KMS-11 (cell line): ENCODE results near the gene RLF.

Experiments used
- H2AFZ ChIP-seq: fragments of 200-600 bp; sonication (generic); 2 replicates; pipeline ENCODE4 v1.6.1; 2016; ENCODE audit warnings: antibody characterized with exemption, mixed run types, low read depth
- H3K27ac ChIP-seq: fragments of 200-600 bp; sonication (generic); 2 replicates; pipeline ENCODE4 v1.6.1; 2016; ENCODE audit warnings: mild to moderate bottlenecking, mixed run types
- H3K27me3 ChIP-seq: fragments of 200-600 bp; sonication (generic); 2 replicates; pipeline ENCODE4 v1.6.1; 2017; ENCODE audit warnings: mild to moderate bottlenecking, low read depth, mixed run types, moderate library complexity; ENCODE audit not compliant: insufficient read depth
- H3K36me3 ChIP-seq: fragments of 200-600 bp; sonication (generic); 2 replicates; pipeline ENCODE4 v1.6.1; 2017; ENCODE audit warnings: mild to moderate bottlenecking, mixed run types; ENCODE audit not compliant: insufficient read depth
- H3K4me1 ChIP-seq: fragments of 200-600 bp; sonication (generic); 2 replicates; pipeline ENCODE4 v1.6.1; 2016; ENCODE audit warnings: mild to moderate bottlenecking, low read depth, mixed run types; ENCODE audit not compliant: poor library complexity, severe bottlenecking
- H3K4me2 ChIP-seq: fragments of 200-600 bp; sonication (generic); 2 replicates; pipeline ENCODE4 v1.7.0; 2016; ENCODE audit warnings: mild to moderate bottlenecking, mixed run types
- H3K4me3 ChIP-seq: fragments of 200-600 bp; sonication (generic); IDR thresholded peaks from 2 replicates; pipeline ENCODE4 v1.6.1; 2017; ENCODE audit warnings: low read depth, low read length, mixed read lengths; ENCODE audit not compliant: insufficient read depth
- H3K79me2 ChIP-seq: fragments of 200-600 bp; sonication (generic); 2 replicates; pipeline ENCODE4 v1.6.1; 2016; ENCODE audit warnings: low read depth, mixed run types; ENCODE audit not compliant: insufficient read depth
- H3K9ac ChIP-seq: fragments of 200-600 bp; sonication (generic); 2 replicates; pipeline ENCODE4 v1.6.1; 2016; ENCODE audit warnings: mild to moderate bottlenecking, mixed run types
- H4K20me1 ChIP-seq: fragments of 200-600 bp; sonication (generic); 2 replicates; pipeline ENCODE4 v1.6.1; 2016; ENCODE audit warnings: mild to moderate bottlenecking, mixed run types; ENCODE audit not compliant: insufficient read depth
- CTCF ChIP-seq: fragments of 200-600 bp; sonication (generic); conservative IDR thresholded peaks from 2 replicates; pipeline ENCODE4 v1.6.1; 2017; ENCODE audit warnings: low read depth, mild to moderate bottlenecking, antibody characterized with exemption, low read length, moderate library complexity, mixed read lengths

Gene RLF

GRCh38 chr1:40248412-40248811 is 87.2 kb downstream of the RLF start:
- Histone ChIP-seq H3K27me3 (no peaks in the 10 kb centered on the region), H2AFZ (no peak overlapping the region), H3K36me3 (no peaks in the 10 kb centered on the region), H3K27ac (no peak overlapping the region), H4K20me1 (no peaks in the 10 kb centered on the region), H3K9ac (no peak overlapping the region), H3K4me1 (no peaks in the 10 kb centered on the region), H3K79me2 (no peaks in the 10 kb centered on the region), H3K4me3 (no peak overlapping the region), H3K4me2 (no peak overlapping the region)
- TF ChIP-seq CTCF: no peak

- Histone ChIP-seq H3K79me2 (peaks cover 8% of the 10 kb centered on the region), H3K27ac (no peak overlapping the region), H2AFZ (no peak overlapping the region), H3K4me1 (peaks cover 7% of the 10 kb centered on the region), H3K27me3 (no peaks in the 10 kb centered on the region), H3K4me2 (no peak overlapping the region), H3K36me3 (no peaks in the 10 kb centered on the region), H3K9ac (no peak overlapping the region), H4K20me1 (no peaks in the 10 kb centered on the region), H3K4me3 (no peak overlapping the region)
- TF ChIP-seq CTCF: no peak
Measured at GRCh38 chr1:40251456-40251855, 90.3 kb downstream of the RLF start.

- Histone ChIP-seq H3K4me2 (no peak overlapping the region), H3K79me2 (peaks cover 14% of the 10 kb centered on the region), H3K4me3 (no peak overlapping the region), H3K27ac (no peak overlapping the region), H3K36me3 (no peaks in the 10 kb centered on the region), H3K27me3 (no peaks in the 10 kb centered on the region), H4K20me1 (no peaks in the 10 kb centered on the region), H3K4me1 (peaks cover 9% of the 10 kb centered on the region), H3K9ac (no peak overlapping the region), H2AFZ (no peak overlapping the region)
- TF ChIP-seq CTCF: no peak
Measured at GRCh38 chr1:40252601-40253000, 91.4 kb downstream of the RLF start.

GRCh38 chr1:40255231-40255630 is 94.0 kb downstream of the RLF start:
- peaks cover 33% of the 10 kb centered on the region for H3K79me2 ChIP-seq
- no peaks in the 10 kb centered on the region for H3K27me3 ChIP-seq
- H4K20me1 ChIP-seq: no peaks in the 10 kb centered on the region
- no peaks in the 10 kb centered on the region; the same call in 1 of the 2 replicates for H3K36me3 ChIP-seq
- H3K9ac ChIP-seq: no peak overlapping the region
- H2AFZ ChIP-seq: no peak overlapping the region
- no peak overlapping the region for H3K4me3 ChIP-seq
- no peak overlapping the region for H3K27ac ChIP-seq
- peaks cover 22% of the 10 kb centered on the region for H3K4me1 ChIP-seq
- no peak for TF ChIP-seq CTCF
- H3K4me2 ChIP-seq: no peak overlapping the region
